Astrocyte (in vitro differentiated cells and primary cell): Measurements from ENCODE around the gene MT1G. TPM values are rescaled to one million over a fixed set of nuclear protein-coding genes. Genes with fewer than 3 reads are reported as not detected.

Source experiments
- DNase-seq: peaks from one replicate; pipeline ENCODE4 v3.0.0-alpha.2; 2010; ENCODE audit warnings: low read depth
- FAIRE-seq: peaks from 2 replicates; lab custom pipeline; 2011; peaks lifted over from hg19 to GRCh38; lab: Jason Lieb, UNC
- H2AFZ ChIP-seq: 2 replicates; pipeline ENCODE4 v1.6.0; 2012; ENCODE audit warnings: low read depth, low read length, inconsistent platforms
- H3K27ac ChIP-seq: 2 replicates; pipeline ENCODE4 v1.5.1; 2011; ENCODE audit warnings: low read depth, low read length, inconsistent platforms
- H3K27me3 ChIP-seq: 2 replicates; pipeline ENCODE4 v1.6.0; 2011; ENCODE audit warnings: low read length, inconsistent platforms; ENCODE audit not compliant: insufficient read depth
- H3K36me3 ChIP-seq: 2 replicates; pipeline ENCODE4 v1.5.1; 2011; ENCODE audit warnings: low read length, inconsistent platforms; ENCODE audit not compliant: insufficient read depth
- H3K4me1 ChIP-seq: 2 replicates; pipeline ENCODE4 v1.5.1; 2011; ENCODE audit warnings: low read length, inconsistent platforms; ENCODE audit not compliant: insufficient read depth
- H3K4me2 ChIP-seq: 2 replicates; pipeline ENCODE4 v1.6.0; 2012; ENCODE audit warnings: low read length, inconsistent platforms
- H3K4me3 ChIP-seq: 2 replicates; pipeline ENCODE4 v1.5.1; 2011; ENCODE audit warnings: low read depth, mild to moderate bottlenecking, low read length, inconsistent platforms; ENCODE audit not compliant: insufficient read depth
- H3K79me2 ChIP-seq: 2 replicates; pipeline ENCODE4 v1.6.0; 2012; ENCODE audit warnings: mild to moderate bottlenecking, low read length, inconsistent platforms; ENCODE audit not compliant: insufficient read depth
- H3K9ac ChIP-seq: 2 replicates; pipeline ENCODE4 v1.6.0; 2012; ENCODE audit warnings: mild to moderate bottlenecking, low read length, inconsistent platforms
- H3K9me3 ChIP-seq: 2 replicates; pipeline ENCODE4 v1.5.1; 2012; ENCODE audit warnings: low read depth, mild to moderate bottlenecking, low read length, inconsistent platforms; ENCODE audit not compliant: insufficient read depth
- H4K20me1 ChIP-seq: 2 replicates; pipeline ENCODE4 v1.6.0; 2012; ENCODE audit warnings: low read length, inconsistent platforms; ENCODE audit not compliant: insufficient read depth
- H3K27ac Mint-ChIP-seq: one replicate; pipeline ENCODE4 v1.8.0; 2021; ENCODE audit warnings: mild to moderate bottlenecking, mixed read lengths; ENCODE audit not compliant: unreplicated experiment
- H3K27me3 Mint-ChIP-seq: one replicate; pipeline ENCODE4 v1.8.0; 2021; ENCODE audit warnings: low read depth, mixed read lengths; ENCODE audit not compliant: unreplicated experiment
- H3K36me3 Mint-ChIP-seq: one replicate; pipeline ENCODE4 v1.8.0; 2021; ENCODE audit warnings: low read depth, mixed read lengths; ENCODE audit not compliant: unreplicated experiment
- H3K4me1 Mint-ChIP-seq: one replicate; pipeline ENCODE4 v1.8.0; 2021; ENCODE audit warnings: low read depth, mixed read lengths; ENCODE audit not compliant: unreplicated experiment
- H3K4me3 Mint-ChIP-seq: one replicate; pipeline ENCODE4 v1.8.0; 2021; ENCODE audit warnings: mild to moderate bottlenecking, moderate library complexity, mixed read lengths; ENCODE audit not compliant: unreplicated experiment
- H3K9me3 Mint-ChIP-seq: one replicate; pipeline ENCODE4 v1.8.0; 2021; ENCODE audit warnings: mild to moderate bottlenecking, mixed read lengths; ENCODE audit not compliant: unreplicated experiment
- EZH2 ChIP-seq: IDR thresholded peaks from 2 replicates; pipeline ENCODE4 v1.6.1; 2012; ENCODE audit warnings: mild to moderate bottlenecking, low read length, inconsistent platforms; ENCODE audit not compliant: insufficient read depth
- total RNA-seq: library from RNA; stranded (reverse); gene quantifications from 2 replicates; pipeline ENCODE4 v1.2.1, GENCODE V29; 2021
- TF ChIP-seq, protein P1 (sequence below): IDR thresholded peaks from 2 replicates; pipeline ENCODE4 v1.5.1; 2011; ENCODE audit warnings: low read depth, mild to moderate bottlenecking, inconsistent platforms, low read length, moderate library complexity; ENCODE audit not compliant: insufficient read depth

MT1G gene
- total RNA-seq, 1 donor from 2014 or later = not detected

- H3K4me3 Mint-ChIP-seq = no peak overlapping the region
- no peak for TF ChIP-seq EZH2
- TF ChIP-seq, protein P1, sequence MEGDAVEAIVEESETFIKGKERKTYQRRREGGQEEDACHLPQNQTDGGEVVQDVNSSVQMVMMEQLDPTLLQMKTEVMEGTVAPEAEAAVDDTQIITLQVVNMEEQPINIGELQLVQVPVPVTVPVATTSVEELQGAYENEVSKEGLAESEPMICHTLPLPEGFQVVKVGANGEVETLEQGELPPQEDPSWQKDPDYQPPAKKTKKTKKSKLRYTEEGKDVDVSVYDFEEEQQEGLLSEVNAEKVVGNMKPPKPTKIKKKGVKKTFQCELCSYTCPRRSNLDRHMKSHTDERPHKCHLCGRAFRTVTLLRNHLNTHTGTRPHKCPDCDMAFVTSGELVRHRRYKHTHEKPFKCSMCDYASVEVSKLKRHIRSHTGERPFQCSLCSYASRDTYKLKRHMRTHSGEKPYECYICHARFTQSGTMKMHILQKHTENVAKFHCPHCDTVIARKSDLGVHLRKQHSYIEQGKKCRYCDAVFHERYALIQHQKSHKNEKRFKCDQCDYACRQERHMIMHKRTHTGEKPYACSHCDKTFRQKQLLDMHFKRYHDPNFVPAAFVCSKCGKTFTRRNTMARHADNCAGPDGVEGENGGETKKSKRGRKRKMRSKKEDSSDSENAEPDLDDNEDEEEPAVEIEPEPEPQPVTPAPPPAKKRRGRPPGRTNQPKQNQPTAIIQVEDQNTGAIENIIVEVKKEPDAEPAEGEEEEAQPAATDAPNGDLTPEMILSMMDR = no peak
- H3K27ac Mint-ChIP-seq = no peak overlapping the region
- no peak overlapping the region for H3K27ac ChIP-seq
- H3K9me3 Mint-ChIP-seq = peaks cover 21% of the 10 kb centered on the region
- H2AFZ ChIP-seq = no peak overlapping the region
- H4K20me1 ChIP-seq = no peaks in the 10 kb centered on the region
- H3K4me3 ChIP-seq = no peak overlapping the region
- no peak overlapping the region for H3K4me2 ChIP-seq
- no peaks in the 10 kb centered on the region for H3K27me3 ChIP-seq
- H3K4me1 Mint-ChIP-seq = peaks cover 1% of the 10 kb centered on the region
- H3K9ac ChIP-seq = no peak overlapping the region
- FAIRE-seq (no peak), DNase-seq (no peak)
- H3K4me1 ChIP-seq = no peaks in the 10 kb centered on the region
- H3K79me2 ChIP-seq = no peaks in the 10 kb centered on the region
- H3K27me3 Mint-ChIP-seq = peaks cover 19% of the 10 kb centered on the region
- no peaks in the 10 kb centered on the region for H3K36me3 ChIP-seq
- H3K9me3 ChIP-seq = peaks cover 3% of the 10 kb centered on the region
- peaks cover 6% of the 10 kb centered on the region for H3K36me3 Mint-ChIP-seq
Measured at GRCh38 chr16:56689171-56689570, 21.3 kb upstream of the MT1G start.

GRCh38 chr16:56688762-56689161 lies 20.9 kb upstream of the MT1G start:
- Mint-ChIP-seq H3K36me3 (peaks cover 6% of the 10 kb centered on the region), H3K27ac (no peak overlapping the region), H3K4me3 (no peak overlapping the region), H3K4me1 (peaks cover 1% of the 10 kb centered on the region), H3K27me3 (peaks cover 22% of the 10 kb centered on the region), H3K9me3 (peaks cover 21% of the 10 kb centered on the region)
- no peak for TF ChIP-seq EZH2
- TF ChIP-seq, protein P1 = no peak
- no peaks in the 10 kb centered on the region for H3K79me2 ChIP-seq
- H3K4me2 ChIP-seq = no peak overlapping the region
- H3K9me3 ChIP-seq = peaks cover 3% of the 10 kb centered on the region
- DNase-seq = no peak
- no peak overlapping the region for H3K9ac ChIP-seq
- H2AFZ ChIP-seq = no peak overlapping the region
- H4K20me1 ChIP-seq = no peaks in the 10 kb centered on the region
- no peaks in the 10 kb centered on the region for H3K27me3 ChIP-seq
- H3K27ac ChIP-seq = no peak overlapping the region
- no peaks in the 10 kb centered on the region for H3K36me3 ChIP-seq
- no peak overlapping the region for H3K4me3 ChIP-seq
- no peak for FAIRE-seq
- H3K4me1 ChIP-seq = no peaks in the 10 kb centered on the region

- no peak for TF ChIP-seq EZH2
- TF ChIP-seq, protein P1 = no peak
- Histone ChIP-seq H3K9me3 (peaks cover 3% of the 10 kb centered on the region), H3K4me3 (no peak overlapping the region), H3K4me1 (peaks cover 11% of the 10 kb centered on the region), H3K27me3 (no peaks in the 10 kb centered on the region), H3K9ac (no peak overlapping the region), H2AFZ (no peak overlapping the region), H3K79me2 (no peaks in the 10 kb centered on the region), H3K27ac (no peak overlapping the region), H3K36me3 (no peaks in the 10 kb centered on the region), H4K20me1 (no peaks in the 10 kb centered on the region), H3K4me2 (no peak overlapping the region)
- Mint-ChIP-seq H3K9me3 (peaks cover 21% of the 10 kb centered on the region), H3K27me3 (peaks cover 32% of the 10 kb centered on the region), H3K4me3 (no peak overlapping the region), H3K36me3 (peaks cover 6% of the 10 kb centered on the region), H3K4me1 (peaks cover 5% of the 10 kb centered on the region), H3K27ac (no peak overlapping the region)
- DNase-seq (no peak), FAIRE-seq (no peak)
Measured at GRCh38 chr16:56686758-56687157, 18.9 kb upstream of the MT1G start.
